HepG2 (cell line): Measurements from ENCODE around the gene HTR2A. TPM values are rescaled to one million over a fixed set of nuclear protein-coding genes. Genes with fewer than 3 reads are reported as not detected.

Source experiments
- CEBPB ChIP-seq: IDR thresholded peaks from 2 replicates; pipeline ENCODE4 v1.6.1; 2011; ENCODE audit warnings: low read depth, low read length, improper control_type of control experiment, borderline replicate concordance
- FOXP1 ChIP-seq, 2 experiments: fragments of 450-650 bp in 1 of 2; IDR thresholded peaks; 2 replicates each; pipeline ENCODE4 v1.6.1; 2017 to 2018; ENCODE audit warnings: antibody characterized with exemption in 1 of 2
- MYNN ChIP-seq: sonication (generic); formaldehyde crosslinking; IDR thresholded peaks from 2 replicates; pipeline ENCODE4 v1.4.0; 2020; ENCODE audit warnings: mild to moderate bottlenecking, low read depth, missing genetic modification reagents
- MYPOP ChIP-seq: sonication (generic); formaldehyde crosslinking; IDR thresholded peaks from 2 replicates; pipeline ENCODE4 v1.8.1; 2023; ENCODE audit warnings: mild to moderate bottlenecking, moderate library complexity, missing genetic modification reagents
- PBX3 ChIP-seq: sonication (generic); formaldehyde crosslinking; IDR thresholded peaks from 2 replicates; pipeline ENCODE4 v1.8.1; 2023; ENCODE audit warnings: missing genetic modification reagents, inconsistent platforms, borderline replicate concordance
- POGZ ChIP-seq: sonication (generic); formaldehyde crosslinking; IDR thresholded peaks from 2 replicates; pipeline ENCODE4 v1.4.0; 2020; ENCODE audit warnings: mild to moderate bottlenecking, missing genetic modification reagents
- POLR2G ChIP-seq: fragments of 200-400 bp; formaldehyde crosslinking; IDR thresholded peaks from 2 replicates; pipeline ENCODE4 v1.6.1; 2018; ENCODE audit warnings: mild to moderate bottlenecking, low read depth, low read length, moderate library complexity
- RBM39 ChIP-seq: fragments of 200-400 bp; formaldehyde crosslinking; IDR thresholded peaks from one replicate; pipeline ENCODE4 v1.6.1; 2018; ENCODE audit warnings: antibody characterized with exemption, mild to moderate bottlenecking, low read depth, low read length; ENCODE audit not compliant: poor library complexity, severe bottlenecking
- RXRA ChIP-seq: sonication (generic); formaldehyde crosslinking; IDR thresholded peaks from 2 replicates; pipeline ENCODE4 v1.5.1; 2020; ENCODE audit warnings: missing genetic modification reagents
- TOE1 ChIP-seq: sonication (generic); formaldehyde crosslinking; IDR thresholded peaks from 2 replicates; pipeline ENCODE4 v1.4.0; 2020; ENCODE audit warnings: mild to moderate bottlenecking, missing genetic modification reagents
- TSC22D2 ChIP-seq: sonication (generic); formaldehyde crosslinking; IDR thresholded peaks from 2 replicates; pipeline ENCODE4 v1.5.1; 2020; ENCODE audit warnings: missing genetic modification reagents, mild to moderate bottlenecking, borderline replicate concordance
- ZFP36L1 ChIP-seq: sonication (generic); formaldehyde crosslinking; IDR thresholded peaks from 2 replicates; pipeline ENCODE4 v1.8.0; 2022; ENCODE audit warnings: mild to moderate bottlenecking, missing genetic modification reagents, moderate library complexity
- ZNF441 ChIP-seq: sonication (generic); formaldehyde crosslinking; IDR thresholded peaks from 2 replicates; pipeline ENCODE4 v1.7.0; 2021; ENCODE audit warnings: missing genetic modification reagents, borderline replicate concordance
- ZNF782 ChIP-seq: sonication (generic); formaldehyde crosslinking; IDR thresholded peaks from 2 replicates; pipeline ENCODE4 v1.4.0; 2020; ENCODE audit warnings: missing genetic modification reagents, mild to moderate bottlenecking, borderline replicate concordance
- ZNF800 ChIP-seq: sonication (generic); formaldehyde crosslinking; IDR thresholded peaks from 2 replicates; pipeline ENCODE4 v1.4.0; 2020; ENCODE audit warnings: missing genetic modification reagents
- polyA plus RNA-seq, 8 experiments: library from polyadenylated mRNA; depleted of rRNA in 3 of 8; stranded (reverse) in 7 of 8; unstranded in 1 of 8; fragments of >200 nt; fragmentation: Illumina TruSeq in 4 of 8; extraction: Trizol in 4 of 8; gene quantifications; 2 replicates each; pipeline versions ENCODE4 v1.2.1 to v1.2.3, GENCODE V29; 2011 to 2016; ENCODE audit warnings: low read depth in 4 of 8, missing spikeins in 1 of 8, mixed read lengths in 1 of 8; ENCODE audit not compliant: insufficient read depth in 1 of 8
- total RNA-seq, 5 experiments: library from RNA; depleted of rRNA; stranded (reverse); fragments of >200 nt; fragmentation: Illumina TruSeq; extraction: Trizol; gene quantifications; 2 replicates each; pipeline ENCODE4 v1.2.3, GENCODE V29; 2016; ENCODE audit warnings: low read depth in 1 of 5
- TF ChIP-seq, protein P1 (sequence below): IDR thresholded peaks from 2 replicates; pipeline ENCODE4 v1.6.1; 2016; ENCODE audit warnings: mild to moderate bottlenecking, missing biosample characterization, missing genetic modification reagents
- TF ChIP-seq, protein P2 (sequence below): sonication (generic); formaldehyde crosslinking; IDR thresholded peaks from 2 replicates; pipeline ENCODE4 v1.8.0; 2022; ENCODE audit warnings: missing genetic modification reagents, mild to moderate bottlenecking, moderate library complexity, borderline replicate concordance
- TF ChIP-seq, protein P3 (sequence below): sonication (generic); formaldehyde crosslinking; conservative IDR thresholded peaks from 2 replicates; pipeline ENCODE4 v1.8.0; 2022; ENCODE audit warnings: missing genetic modification reagents

HTR2A gene
- total and polyA plus RNA-seq, 2 of the 13 experiments (the other 11 are each of a cell fraction or from before 2014, with no cell fraction given): not detected

DNA sequence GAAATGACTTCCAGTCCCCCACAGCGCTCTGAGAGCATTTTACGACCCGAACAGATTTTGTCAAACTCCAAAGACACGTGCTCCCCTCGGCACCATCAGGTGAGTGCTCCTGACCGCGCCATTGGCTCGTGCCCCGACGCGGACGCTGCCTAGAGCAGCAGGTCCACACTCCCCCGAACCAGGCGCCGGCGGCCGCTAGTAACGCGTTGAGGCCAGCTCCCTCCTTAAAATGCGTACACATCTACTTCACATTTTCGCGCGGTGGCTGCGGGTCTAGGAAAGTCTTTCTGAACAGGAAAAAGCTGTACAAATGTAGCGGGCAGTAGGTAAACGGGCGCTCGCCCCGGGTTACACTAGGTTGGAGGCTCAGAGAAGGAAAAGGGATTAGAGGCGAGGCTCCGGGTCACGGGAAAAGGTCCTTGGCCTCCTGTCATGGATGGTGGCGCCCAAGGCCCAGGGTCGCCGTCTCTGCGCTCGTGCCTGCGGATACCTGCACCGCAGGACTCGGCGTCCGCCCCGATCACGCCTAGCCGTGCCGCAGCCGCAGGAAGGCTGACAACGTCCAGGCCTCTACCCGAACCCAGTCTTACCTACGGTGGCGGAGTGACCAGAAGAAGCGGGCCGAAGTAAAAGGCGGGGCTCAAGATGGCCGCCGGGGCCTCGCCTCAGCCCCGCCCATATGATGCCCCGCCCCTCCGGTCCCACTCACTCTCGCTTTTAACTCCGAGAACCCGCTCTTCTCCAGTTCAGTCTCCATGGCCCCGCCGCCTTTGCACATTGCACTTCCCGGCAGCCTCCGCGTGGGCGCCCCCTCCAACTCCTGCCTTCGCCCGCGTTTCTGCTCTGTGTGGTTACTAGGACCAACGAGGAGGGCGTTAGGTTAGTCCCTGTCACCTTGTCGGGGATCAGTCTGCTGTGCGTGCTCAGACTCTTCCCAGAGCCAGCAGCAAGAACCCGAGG, 100.1 kb downstream of the HTR2A start, which contains the start of gene ESD (continued):
- TF ChIP-seq TSC22D2 (CRISPR knock-in tag) (peak; percentile 62; the same call in 1 of the 2 replicates), POGZ (peak; percentile 79), ZNF800 (CRISPR knock-in tag) (peak; percentile 43; the same call in 1 of the 2 replicates), MYNN (no peak), ZNF441 (peak; percentile 56; the same call in 1 of the 2 replicates), ZNF782 (peak; percentile 72; the same call in 1 of the 2 replicates), POLR2G (peak; percentile 74), RBM39 (peak; percentile 32), ZFP36L1 (CRISPR knock-in tag) (peak; percentile 72; the same call in 1 of the 2 replicates), FOXP1 (IDR thresholded peaks at IDR 0.05) (no peak), FOXP1 (CRISPR knock-in tag; IDR thresholded peaks at IDR 0.05) (no peak), MYPOP (CRISPR knock-in tag) (peak; percentile 9; the same call in 1 of the 2 replicates), RXRA (CRISPR knock-in tag) (0 out of 2 replicates have a peak, but pooled peaks have one; percentile 12), CEBPB (no peak), PBX3 (CRISPR knock-in tag) (peak; percentile 53; the same call in 1 of the 2 replicates), TOE1 (CRISPR knock-in tag) (no peak)
- TF ChIP-seq, protein P1, sequence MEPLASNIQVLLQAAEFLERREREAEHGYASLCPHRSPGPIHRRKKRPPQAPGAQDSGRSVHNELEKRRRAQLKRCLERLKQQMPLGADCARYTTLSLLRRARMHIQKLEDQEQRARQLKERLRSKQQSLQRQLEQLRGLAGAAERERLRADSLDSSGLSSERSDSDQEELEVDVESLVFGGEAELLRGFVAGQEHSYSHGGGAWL (CRISPR knock-in tag): peak; percentile 76
- TF ChIP-seq, protein P2, sequence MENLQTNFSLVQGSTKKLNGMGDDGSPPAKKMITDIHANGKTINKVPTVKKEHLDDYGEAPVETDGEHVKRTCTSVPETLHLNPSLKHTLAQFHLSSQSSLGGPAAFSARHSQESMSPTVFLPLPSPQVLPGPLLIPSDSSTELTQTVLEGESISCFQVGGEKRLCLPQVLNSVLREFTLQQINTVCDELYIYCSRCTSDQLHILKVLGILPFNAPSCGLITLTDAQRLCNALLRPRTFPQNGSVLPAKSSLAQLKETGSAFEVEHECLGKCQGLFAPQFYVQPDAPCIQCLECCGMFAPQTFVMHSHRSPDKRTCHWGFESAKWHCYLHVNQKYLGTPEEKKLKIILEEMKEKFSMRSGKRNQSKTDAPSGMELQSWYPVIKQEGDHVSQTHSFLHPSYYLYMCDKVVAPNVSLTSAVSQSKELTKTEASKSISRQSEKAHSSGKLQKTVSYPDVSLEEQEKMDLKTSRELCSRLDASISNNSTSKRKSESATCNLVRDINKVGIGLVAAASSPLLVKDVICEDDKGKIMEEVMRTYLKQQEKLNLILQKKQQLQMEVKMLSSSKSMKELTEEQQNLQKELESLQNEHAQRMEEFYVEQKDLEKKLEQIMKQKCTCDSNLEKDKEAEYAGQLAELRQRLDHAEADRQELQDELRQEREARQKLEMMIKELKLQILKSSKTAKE (CRISPR knock-in tag): no peak
- TF ChIP-seq, protein P3, sequence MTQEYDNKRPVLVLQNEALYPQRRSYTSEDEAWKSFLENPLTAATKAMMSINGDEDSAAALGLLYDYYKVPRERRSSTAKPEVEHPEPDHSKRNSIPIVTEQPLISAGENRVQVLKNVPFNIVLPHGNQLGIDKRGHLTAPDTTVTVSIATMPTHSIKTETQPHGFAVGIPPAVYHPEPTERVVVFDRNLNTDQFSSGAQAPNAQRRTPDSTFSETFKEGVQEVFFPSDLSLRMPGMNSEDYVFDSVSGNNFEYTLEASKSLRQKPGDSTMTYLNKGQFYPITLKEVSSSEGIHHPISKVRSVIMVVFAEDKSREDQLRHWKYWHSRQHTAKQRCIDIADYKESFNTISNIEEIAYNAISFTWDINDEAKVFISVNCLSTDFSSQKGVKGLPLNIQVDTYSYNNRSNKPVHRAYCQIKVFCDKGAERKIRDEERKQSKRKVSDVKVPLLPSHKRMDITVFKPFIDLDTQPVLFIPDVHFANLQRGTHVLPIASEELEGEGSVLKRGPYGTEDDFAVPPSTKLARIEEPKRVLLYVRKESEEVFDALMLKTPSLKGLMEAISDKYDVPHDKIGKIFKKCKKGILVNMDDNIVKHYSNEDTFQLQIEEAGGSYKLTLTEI: no peak
